Calu3 (cell line): ENCODE data around the gene EME2. TPM values are rescaled to one million over a fixed set of nuclear protein-coding genes. Genes with fewer than 3 reads are reported as not detected.

ENCODE experiments used
- BruUV-seq: library from RNA; stranded (reverse); fragments of 400-500 nt; replicated peaks from 2 replicates; lab custom pipeline; 2021; lab: Mats Ljungman, UMichigan
- CTCF ChIA-PET: fragments of 300-600 bp; sonication (Branson Sonifier 250); formaldehyde crosslinking; loops from one replicate; lab custom pipeline; 2022; ENCODE audit warnings: antibody characterized with exemption; lab: Charles Lee
- DNase-seq: peaks from one replicate; pipeline ENCODE4 v3.0.0; 2022
- H3K27ac Mint-ChIP-seq: one replicate; pipeline ENCODE4 v1.8.0; 2022; ENCODE audit warnings: mixed read lengths; ENCODE audit not compliant: unreplicated experiment
- H3K27me3 Mint-ChIP-seq: one replicate; pipeline ENCODE4 v1.8.0; 2022; ENCODE audit warnings: mixed read lengths; ENCODE audit not compliant: unreplicated experiment
- H3K36me3 Mint-ChIP-seq: one replicate; pipeline ENCODE4 v1.8.0; 2022; ENCODE audit warnings: mild to moderate bottlenecking, moderate library complexity, mixed read lengths; ENCODE audit not compliant: insufficient read depth, unreplicated experiment
- H3K4me1 Mint-ChIP-seq: one replicate; pipeline ENCODE4 v1.8.0; 2022; ENCODE audit warnings: mild to moderate bottlenecking, low read depth, mixed read lengths; ENCODE audit not compliant: unreplicated experiment
- H3K4me3 Mint-ChIP-seq: one replicate; pipeline ENCODE4 v1.8.0; 2022; ENCODE audit warnings: mild to moderate bottlenecking, low read depth, moderate library complexity, mixed read lengths; ENCODE audit not compliant: unreplicated experiment
- H3K9me3 Mint-ChIP-seq: one replicate; pipeline ENCODE4 v1.8.0; 2022; ENCODE audit warnings: low read depth, mixed read lengths; ENCODE audit not compliant: unreplicated experiment
- intact Hi-C: fragments of 100-400 bp; cut with micrococcal nuclease; formaldehyde crosslinking; loops from one replicate; pipeline ENCODE4 v1.10.0; 2022; ENCODE audit not compliant: unreplicated experiment
- total RNA-seq: library from RNA; stranded (reverse); gene quantifications from 2 replicates; pipeline ENCODE4 v1.2.3, GENCODE V29; 2022
- TF ChIP-seq, protein P1 (sequence below): fragments of 200-600 bp; IDR thresholded peaks from one replicate; pipeline ENCODE4 v1.8.0; 2022; ENCODE audit warnings: antibody characterized with exemption; ENCODE audit not compliant: unreplicated experiment

The EME2 gene
- total RNA-seq, 1 experiment from 2014 or later, result 30.8 TPM

DNA sequence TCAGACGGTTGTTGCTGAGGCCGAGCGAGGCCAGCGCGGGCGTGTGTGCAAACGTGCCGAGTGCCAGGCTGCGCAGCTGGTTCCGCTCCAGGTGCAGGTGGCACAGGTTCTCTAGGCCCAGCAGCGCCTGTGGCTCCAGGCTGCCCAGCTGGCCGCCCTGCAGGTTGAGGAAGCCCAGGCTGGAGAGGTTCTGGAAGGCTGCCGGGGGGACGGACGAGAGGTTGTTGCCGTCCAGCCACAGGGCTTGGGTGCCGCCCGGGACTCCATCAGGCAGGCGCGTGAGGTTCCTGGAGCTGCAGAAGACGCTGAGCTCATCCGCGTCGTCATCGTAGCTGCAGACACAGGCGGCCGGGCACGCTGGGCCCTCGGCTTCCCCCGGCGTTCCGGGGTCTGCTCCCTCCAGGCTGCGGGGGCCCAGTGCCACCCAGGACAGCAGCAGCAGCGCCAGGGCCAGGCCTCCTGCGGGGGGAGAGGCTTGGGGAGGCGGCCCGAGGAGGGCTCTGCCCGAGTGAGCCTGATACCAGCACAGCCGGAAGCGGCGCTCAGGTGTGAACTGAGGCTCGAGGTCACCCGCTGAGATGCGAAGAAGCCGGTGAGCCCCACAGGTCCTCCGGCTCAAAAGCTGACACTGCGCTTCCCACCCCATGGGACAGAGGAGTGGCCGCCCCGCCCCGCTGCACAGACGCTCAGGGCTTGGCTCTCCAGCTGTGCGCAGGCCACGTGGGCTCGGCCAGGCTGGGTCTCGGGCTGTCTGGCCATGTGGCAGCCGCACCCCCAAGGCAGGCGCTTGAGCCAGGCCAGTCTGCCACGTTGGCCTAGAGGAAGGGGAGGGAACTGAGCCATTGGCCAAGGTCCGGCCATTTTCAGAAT is 19.6 kb downstream of the EME2 start:
- H3K27me3 Mint-ChIP-seq, result no peaks in the 10 kb centered on the region
- H3K36me3 Mint-ChIP-seq, result peaks cover 37% of the 10 kb centered on the region
- no peak overlapping the region for H3K4me3 Mint-ChIP-seq
- intact Hi-C loops, result no loop called here
- BruUV-seq, result no TSS peak
- H3K9me3 Mint-ChIP-seq, result peaks cover 2% of the 10 kb centered on the region
- TF ChIP-seq, protein P1, sequence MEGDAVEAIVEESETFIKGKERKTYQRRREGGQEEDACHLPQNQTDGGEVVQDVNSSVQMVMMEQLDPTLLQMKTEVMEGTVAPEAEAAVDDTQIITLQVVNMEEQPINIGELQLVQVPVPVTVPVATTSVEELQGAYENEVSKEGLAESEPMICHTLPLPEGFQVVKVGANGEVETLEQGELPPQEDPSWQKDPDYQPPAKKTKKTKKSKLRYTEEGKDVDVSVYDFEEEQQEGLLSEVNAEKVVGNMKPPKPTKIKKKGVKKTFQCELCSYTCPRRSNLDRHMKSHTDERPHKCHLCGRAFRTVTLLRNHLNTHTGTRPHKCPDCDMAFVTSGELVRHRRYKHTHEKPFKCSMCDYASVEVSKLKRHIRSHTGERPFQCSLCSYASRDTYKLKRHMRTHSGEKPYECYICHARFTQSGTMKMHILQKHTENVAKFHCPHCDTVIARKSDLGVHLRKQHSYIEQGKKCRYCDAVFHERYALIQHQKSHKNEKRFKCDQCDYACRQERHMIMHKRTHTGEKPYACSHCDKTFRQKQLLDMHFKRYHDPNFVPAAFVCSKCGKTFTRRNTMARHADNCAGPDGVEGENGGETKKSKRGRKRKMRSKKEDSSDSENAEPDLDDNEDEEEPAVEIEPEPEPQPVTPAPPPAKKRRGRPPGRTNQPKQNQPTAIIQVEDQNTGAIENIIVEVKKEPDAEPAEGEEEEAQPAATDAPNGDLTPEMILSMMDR, result no peak
- CTCF ChIA-PET, result interaction anchor here (0.6 kb wide), 1 partner anchor 11 kb away, joined by 3 read pairs; no protein-coding TSS in a partner anchor
- DNase-seq, result no peak
- H3K27ac Mint-ChIP-seq, result no peak overlapping the region
- no peaks in the 10 kb centered on the region for H3K4me1 Mint-ChIP-seq

DNA sequence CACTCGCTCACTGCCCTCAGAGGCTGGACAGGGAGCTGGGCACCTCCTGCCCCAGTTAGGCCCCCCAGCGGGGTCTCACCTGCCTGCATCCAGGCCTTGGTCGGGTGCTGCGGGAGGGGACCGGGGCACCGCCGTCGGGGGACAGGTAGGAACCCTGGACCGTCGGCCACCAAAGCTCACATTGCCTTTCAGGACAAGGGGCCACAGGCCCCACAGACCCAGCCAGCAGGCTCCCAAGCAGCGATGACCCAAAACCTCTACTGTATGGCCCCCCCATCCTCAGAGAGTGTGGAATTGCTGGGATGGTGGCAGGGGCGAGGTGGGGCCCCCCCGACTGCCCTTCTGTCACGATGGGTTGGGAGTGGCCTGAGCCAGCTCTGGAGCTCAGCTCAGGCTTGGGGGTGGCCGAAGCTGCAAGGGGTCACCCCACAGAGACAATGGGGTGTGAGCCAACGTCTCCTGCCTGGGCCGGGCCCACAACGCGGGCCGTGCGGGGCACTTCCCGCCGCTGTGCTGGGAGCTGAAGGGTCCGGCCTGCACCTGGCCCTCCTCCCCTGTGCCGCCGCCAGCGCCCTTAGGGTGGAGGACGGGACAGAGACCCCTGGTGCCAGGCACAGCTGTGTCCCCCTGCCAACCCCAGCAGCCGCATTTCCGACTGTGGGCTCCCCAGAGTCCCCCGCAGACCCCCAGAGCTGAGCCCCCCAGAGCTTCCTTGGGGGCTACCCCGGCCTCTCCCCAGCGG is 20.4 kb downstream of the EME2 start:
- Mint-ChIP-seq H3K4me3 (no peak overlapping the region), H3K27ac (no peak overlapping the region), H3K9me3 (peaks cover 3% of the 10 kb centered on the region), H3K4me1 (no peaks in the 10 kb centered on the region), H3K27me3 (no peaks in the 10 kb centered on the region), H3K36me3 (peaks cover 31% of the 10 kb centered on the region)
- TF ChIP-seq, protein P1, result no peak
- CTCF ChIA-PET, result interaction anchor here (0.5 to 0.6 kb wide), 2 partner anchors 10 to 393 kb away, joined by 3 to 5 read pairs; no protein-coding TSS in a partner anchor
- intact Hi-C loops, result no loop called here
- BruUV-seq, result no TSS peak
- DNase-seq, result no peak

DNA sequence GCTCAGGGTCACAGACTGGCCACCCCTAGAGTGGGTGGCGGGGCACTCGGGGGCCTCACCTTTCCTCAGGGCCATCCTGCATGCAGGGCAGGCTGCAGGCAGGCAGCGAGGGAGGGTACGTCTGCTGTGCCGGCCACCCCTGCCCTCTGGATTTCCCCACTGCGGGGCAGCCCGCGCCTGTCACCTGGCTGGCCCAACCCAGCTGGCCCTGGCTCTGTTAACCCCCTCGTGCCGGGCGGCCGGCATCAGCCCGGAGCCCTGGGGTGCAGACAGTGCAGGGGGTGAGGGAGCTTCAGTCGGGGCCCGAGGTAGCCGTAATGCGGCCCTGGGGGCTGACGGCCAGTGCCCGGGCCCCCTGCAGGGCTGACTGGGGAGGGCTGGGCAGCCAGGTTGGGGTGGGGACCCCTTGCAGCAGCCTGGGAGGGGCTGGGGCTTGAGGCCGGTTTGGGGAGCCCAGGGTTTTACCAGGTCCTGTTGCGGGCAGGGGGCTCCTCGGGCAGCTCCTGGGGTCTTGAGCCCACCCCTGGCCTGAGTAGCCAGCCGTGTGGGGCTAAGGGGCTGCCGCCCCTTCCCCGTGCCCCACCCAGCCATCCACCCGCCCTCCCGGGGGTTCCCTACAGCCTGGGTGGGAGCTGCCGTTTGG is 21.1 kb downstream of the EME2 start, which contains the start of gene IGFALS:
IGFALS (minus strand) TSS at position 128 of the 643 bp plus-strand sequence; CDS start at position 75, 53 bp downstream.
- Mint-ChIP-seq H3K4me1 (no peaks in the 10 kb centered on the region), H3K36me3 (peaks cover 28% of the 10 kb centered on the region), H3K27ac (no peak within 1 kb of the TSS), H3K27me3 (no peaks in the 10 kb centered on the region), H3K9me3 (peaks cover 3% of the 10 kb centered on the region), H3K4me3 (no peak within 1 kb of the TSS)
- DNase-seq, result no peak
- TF ChIP-seq, protein P1, result no peak
- CTCF ChIA-PET, result no interaction called here
- BruUV-seq, result no TSS peak
- intact Hi-C loops, result no loop called here

DNA sequence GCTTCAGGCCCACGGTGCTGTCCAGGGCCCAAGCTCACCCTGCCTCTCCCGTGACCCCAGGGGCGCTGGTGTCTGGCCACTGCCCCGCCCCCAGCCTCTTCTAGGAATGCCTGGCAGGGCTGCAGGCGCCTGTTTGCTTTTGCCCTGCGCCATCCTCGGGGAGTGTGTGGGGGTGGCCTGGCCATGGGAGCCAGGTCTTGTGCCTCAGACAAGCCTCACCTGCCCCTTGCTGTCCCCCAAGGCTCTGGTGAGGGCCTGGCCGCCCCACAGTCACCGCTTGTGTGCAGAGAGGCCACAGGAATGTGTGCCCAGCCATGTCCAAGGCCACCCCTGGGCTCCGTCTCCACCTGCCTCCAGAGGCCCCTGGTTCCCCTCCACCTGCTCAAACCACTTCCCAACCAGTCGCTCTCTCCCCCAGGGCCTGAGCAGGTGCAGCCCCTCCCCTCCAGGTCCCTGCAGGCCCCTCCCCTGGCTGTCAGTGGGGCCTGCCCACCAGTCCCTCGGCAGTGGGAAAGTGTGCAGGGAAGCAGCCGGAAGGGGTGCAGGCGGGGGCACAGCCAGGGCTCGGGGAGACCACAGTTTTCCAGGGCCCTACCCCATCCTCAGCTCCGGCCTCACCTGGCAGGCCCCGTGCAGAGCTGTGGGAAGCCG is 21.7 kb downstream of the EME2 start:
- no peak for DNase-seq
- intact Hi-C loops, result no loop called here
- peaks cover 24% of the 10 kb centered on the region for H3K36me3 Mint-ChIP-seq
- no TSS peak for BruUV-seq
- TF ChIP-seq, protein P1, result no peak
- CTCF ChIA-PET, result no interaction called here
- peaks cover 3% of the 10 kb centered on the region for H3K9me3 Mint-ChIP-seq
- no peaks in the 10 kb centered on the region for H3K27me3 Mint-ChIP-seq
- H3K27ac Mint-ChIP-seq, result no peak overlapping the region
- H3K4me3 Mint-ChIP-seq, result no peak overlapping the region
- H3K4me1 Mint-ChIP-seq, result no peaks in the 10 kb centered on the region
